GOT3 (cell line): ENCODE data around the gene KCNJ6.
"Not testable (repeated sequence)": the region's sequence is repeated elsewhere in the genome, so short reads cannot be mapped to it uniquely, and the experiment has no call there.

ENCODE experiments used
- DNase-seq: peaks from one replicate; lab custom pipeline; 2025; ENCODE audit warnings: mixed read lengths; lab: John Stamatoyannopoulos, UW

KCNJ6 gene

DNA sequence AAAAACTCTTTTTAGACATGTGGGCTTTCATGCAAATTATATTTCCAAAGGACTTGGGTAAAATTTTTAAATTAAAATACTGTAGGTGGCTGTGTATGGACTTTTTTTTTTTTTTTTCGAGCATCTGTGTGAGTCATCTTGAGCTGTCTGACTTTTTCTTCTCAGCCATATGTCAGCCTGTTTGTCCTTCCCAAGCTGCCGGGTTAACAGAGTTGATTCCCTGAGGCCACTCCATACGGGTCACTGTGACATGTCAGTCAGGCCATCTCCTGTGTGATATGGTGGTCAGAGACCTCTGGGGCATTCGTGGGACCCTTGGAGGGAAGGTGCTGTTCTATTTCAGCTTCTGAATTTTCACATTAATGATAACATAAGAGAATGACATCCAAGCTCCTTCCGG, 148.3 kb downstream of the KCNJ6 start:
- DNase-seq: no peak

DNA sequence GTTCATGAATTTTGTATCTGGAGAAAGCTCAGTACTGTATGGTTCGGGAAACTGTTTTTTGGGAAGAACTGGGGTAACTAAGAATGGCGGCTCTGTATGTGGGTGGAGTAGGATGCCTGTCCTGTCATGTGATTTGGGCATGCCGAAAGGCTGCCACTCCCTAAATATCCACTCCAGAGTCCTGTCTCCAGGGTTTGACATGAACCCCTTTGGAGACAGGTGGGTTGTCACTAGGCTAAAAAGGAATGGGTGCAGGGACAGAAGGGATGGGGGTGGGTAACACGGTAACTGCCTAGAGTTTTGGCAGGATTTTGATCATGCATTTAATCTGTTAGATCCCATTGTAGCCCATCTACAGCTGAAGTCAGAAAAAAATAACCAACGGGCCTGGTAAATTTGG, 150.1 kb downstream of the KCNJ6 start:
- no peak for DNase-seq

DNA sequence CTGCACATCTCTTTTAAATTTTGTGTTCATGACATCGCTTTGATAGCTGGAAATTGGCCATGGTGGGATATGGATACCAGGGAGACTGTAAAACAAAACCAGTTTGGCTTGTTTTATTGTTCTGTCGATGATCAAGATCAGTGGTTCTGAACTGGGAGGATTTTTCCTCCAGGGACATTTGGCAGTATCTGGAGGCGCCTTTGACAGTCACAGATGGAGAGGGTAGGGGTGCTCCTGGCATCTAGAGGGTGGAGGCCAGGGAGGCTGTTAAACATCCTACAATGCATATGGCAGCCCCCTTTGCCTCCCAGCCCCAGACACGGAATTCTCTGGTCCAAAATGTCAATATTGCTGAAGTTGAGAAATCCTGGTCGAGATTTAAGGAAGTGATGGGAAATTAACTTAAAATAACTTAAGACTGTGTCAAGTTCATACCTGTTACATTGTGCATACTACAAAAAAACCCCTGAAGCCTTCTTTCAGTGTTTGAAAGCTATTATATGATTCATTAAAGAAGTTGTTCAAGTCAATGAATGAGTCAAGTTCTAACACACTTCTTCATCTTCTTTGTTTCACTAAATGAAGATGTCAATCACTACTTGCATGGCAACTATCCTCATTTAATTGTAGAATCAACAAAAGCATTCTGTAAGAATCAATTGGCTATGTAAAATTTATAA, 150.9 kb downstream of the KCNJ6 start:
- DNase-seq: no peak

DNA sequence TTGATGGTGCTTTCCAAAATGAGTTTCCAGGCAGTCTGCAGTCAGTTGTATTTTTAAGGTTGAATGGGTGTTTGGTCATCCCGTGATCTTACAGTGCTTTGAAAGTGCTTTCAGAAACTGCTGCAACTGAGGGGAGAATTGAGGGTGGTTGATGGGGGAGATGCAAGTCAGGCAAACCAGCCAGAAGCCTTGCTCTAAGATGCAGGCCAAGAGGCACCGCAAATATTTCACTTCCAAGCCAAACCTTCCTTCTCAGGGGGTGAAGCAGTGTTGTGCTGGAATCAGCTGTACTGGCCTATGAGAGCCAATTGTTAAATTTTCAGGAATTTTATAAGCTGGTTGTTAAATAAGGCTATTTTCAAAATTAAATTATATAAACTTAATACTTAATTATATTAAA, 151.6 kb downstream of the KCNJ6 start:
- no peak for DNase-seq

DNA sequence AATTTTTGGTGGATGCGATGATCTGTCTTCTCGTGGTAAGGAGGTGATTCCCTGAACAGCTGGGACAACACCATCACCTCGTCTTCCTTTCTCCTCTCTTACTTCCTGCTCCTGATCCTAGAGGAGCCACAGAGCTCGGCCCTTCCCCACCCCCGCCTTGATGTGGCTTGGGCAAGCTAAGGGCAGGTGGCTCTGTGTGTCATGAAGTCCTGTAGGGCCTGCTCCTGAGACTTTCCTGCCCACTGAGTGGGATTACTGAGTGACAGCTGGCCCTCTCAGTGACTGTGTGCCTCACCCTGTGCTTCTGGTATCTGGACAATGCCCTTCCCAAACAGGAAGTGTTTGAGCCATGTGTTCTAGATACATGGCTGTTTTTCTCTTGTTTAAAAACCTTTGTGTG, 153.0 kb downstream of the KCNJ6 start:
- no peak for DNase-seq

DNA sequence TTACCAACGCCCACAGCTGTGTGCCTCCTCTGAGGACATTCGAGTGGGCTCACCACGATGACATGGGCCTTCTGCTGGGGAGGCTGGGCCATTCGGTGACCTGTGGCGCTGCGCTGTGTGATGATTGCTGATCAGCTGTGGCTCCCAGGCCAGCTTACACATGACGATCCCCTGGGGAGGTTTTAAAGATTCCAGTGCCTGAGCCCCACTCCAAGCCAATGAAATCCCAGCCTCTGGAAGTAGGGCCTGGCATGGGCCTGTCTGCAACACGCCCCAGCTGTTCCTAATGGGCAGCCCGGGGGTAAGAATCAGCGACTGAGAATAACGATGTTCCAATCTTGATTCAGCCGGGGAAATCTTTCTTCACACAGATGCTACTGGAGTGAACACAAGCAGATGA, 153.7 kb downstream of the KCNJ6 start:
- DNase-seq: no peak

DNA sequence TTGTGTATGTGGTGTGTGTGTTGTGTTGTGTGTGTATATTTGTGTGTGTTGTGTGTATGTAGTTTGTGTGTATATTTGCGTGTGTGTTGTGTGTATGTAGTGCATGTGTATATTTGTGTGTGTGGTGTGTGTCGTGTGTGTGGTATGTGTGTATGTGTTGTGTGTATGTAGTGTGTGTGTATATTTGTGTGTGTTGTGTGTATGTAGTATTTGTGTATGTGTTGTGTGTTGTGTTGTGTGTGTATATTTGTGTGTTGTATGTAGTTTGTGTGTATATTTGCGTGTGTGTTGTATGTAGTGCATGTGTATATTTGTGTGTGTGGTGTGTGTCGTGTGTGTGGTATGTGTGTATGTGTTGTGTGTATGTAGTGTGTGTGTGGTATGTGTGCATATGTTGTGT, 154.9 kb downstream of the KCNJ6 start:
- not testable (repeated sequence) for DNase-seq

DNA sequence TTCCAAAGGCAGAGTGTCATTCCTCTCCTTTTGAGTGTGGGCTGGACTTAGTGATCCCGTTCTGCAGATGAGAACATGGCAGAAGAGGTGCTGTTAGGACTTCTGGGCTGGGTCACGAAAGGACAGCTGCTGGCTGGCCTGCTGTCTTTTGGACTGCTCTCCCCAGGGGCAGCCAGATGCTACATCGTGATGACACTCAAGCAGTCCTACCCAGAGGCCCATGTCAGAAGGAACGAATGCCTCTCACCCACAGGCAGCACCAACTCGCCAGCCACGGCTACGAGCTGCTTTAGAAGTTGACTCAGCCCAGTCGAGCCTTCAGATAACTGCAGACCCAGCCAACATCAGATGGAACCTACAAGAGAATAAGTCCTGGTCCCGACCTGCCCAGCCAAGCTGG, 156.5 kb downstream of the KCNJ6 start:
- DNase-seq: no peak

DNA sequence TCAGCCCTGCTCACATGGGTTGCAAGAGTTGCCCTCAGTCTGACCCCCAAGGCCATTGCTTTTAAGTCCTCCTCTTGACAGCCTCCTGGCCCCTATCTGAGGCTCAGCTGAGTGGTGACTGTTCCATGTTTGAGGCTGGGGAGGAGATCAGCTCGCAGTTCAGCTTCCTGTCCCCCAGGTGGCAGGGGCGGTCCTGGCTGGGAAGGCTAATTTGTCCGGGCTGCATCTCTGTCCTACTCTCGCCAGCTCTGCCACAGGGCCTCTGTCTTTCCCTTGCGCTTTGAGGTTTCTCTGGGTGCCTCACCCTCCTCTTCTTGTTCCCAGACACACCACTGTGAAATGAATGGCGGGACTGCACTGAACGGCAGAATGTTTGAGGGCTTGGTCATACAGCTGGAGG, 157.3 kb downstream of the KCNJ6 start:
- DNase-seq: no peak

DNA sequence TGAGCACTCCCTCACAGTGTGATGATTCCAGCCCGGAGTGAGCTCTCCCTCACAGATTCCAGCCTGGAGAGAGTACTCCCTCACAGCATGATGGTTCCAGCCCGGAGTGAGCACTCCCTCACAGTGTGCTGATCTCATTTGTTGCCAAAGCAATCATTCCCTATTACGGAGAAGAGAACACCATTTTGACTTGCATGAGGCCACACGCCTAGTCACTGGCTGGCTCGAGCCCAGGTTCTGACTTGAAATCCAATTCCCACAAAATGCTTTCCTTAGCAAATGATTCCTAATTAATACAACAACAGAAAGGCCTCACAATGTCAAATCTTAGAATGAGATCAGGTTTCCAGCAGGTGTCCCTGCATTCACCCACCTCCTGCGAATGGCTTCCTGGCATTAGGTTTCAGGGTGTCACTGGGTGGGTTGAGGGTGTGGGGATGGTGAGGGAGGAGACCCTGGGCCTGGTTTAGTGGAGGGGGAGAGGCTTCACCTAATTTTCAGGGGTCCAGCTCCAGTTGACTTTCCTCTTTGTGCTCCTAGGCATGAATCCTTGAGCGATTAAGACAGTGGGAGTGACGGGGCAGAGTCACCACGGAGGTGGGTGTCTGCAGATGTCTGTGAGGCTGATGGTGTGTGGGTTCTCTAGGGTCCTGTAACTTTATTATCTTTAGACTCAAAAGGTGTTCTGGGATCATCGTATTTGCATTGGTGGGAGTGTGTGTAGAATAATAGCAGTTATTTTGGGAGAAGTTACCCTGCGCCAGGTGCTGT, 158.5 kb downstream of the KCNJ6 start:
- DNase-seq: no peak

DNA sequence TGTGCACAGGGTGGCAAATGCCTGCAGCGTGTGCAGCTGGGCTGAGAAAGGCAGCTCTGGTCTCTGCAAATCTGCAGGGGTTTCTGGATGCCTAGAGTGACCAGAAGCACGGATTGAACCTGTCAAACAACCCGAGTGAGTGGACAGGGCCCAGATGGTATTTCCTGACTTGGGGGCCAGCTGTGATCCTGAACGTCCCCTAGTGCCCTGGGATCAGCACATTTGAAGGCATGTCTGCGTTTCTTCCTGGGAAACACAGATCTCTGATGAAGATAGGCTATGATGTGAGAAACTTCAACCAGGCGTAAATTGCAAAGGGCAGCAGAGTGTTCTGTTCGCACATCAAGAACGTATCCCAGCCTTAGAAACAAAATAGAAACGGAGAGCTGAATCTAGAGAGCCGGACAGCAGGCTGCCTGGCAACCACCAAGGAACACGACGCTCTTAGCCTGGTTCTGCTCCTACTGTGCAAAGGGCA, 163.1 kb downstream of the KCNJ6 start:
- DNase-seq: no peak

DNA sequence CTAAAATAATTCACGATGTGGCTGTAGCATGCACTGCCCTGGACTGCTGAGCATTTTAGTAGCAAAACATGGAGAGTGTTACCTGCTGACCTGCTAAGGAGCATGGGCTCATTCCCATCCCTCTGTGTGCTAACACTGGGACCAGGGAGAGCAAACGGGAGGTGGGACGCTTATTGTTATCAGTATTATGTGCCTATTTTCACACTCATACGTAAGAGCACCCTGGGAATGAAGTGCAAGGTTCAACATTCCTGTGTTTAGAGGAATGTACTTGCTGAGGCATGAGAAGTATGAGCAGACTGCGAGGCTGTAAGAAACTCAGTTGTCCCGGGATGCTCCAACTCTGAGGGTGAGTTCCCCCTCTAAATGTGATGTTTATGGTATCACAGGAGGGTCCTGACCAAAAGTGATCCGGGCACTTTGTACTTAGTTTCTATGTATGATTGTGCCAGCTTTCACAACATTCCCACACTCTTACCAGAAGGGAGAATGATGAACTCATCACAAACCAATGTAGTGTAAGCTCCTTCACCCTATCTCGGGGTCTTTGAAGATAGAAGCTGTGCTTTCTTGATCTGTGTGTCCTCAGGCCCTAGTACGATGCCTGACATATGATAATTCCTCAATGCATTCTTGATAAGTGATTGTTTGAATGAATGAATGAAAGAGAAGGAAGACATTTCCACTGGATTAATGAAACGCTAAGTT, 164.8 kb downstream of the KCNJ6 start:
- no peak for DNase-seq

DNA sequence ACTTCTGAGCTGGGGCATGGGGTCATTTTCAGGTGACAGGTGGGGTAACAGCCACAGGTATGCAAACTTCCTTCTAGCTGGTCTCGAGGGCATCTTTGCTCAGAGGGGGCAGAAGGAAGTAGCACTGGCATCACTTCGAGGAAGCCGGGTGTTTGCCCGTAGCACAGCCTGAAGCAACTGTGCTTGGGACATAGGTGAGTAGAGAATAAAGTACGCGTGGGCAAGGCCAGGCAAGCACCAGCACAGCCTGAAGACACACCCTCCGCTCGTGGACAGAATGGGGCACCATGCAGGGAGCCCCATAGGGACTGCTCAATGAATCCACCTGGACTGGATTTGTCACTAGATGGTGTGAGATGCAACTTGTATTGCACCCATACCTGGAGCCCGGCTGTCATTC, 167.1 kb downstream of the KCNJ6 start:
- no peak for DNase-seq

DNA sequence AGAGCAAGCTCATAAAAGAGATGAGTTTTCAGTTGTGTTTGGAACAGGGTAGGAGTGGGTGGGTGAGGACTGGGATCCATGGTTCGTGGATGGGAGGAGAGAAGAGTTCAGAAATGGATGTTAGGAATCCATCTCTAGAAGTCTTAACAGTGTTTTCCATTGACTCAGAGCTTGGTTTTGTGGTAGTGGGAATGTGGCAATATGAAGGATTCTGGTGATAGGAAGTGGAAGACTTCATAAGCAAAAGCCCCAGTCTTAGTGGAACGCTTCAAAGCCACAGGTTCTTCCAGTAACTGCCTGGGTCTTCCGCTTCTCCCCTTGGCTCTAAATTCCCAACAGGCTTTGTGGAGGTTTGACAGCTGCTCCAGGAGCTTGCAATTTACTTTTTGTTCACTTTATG, 167.9 kb downstream of the KCNJ6 start:
- no peak for DNase-seq

DNA sequence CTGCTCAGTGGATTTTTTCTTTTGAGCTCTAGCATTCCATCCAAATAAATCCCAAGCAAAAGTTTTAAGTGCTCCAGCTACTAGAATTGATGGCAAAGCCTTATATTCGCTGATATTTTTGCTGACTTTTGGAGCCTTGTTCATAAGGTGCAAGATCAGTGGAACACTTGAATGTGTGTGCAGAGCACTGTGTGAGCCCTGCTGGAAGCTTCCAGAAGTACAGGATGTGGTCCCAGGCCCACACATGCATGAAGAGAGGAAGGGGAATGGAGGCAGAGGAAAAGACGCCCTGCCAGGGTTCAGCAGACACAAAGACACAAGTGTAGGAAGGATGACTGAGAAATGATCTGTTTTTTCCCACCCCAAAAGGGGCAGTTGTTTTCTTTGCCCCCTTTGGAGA, 169.4 kb downstream of the KCNJ6 start:
- DNase-seq: no peak

DNA sequence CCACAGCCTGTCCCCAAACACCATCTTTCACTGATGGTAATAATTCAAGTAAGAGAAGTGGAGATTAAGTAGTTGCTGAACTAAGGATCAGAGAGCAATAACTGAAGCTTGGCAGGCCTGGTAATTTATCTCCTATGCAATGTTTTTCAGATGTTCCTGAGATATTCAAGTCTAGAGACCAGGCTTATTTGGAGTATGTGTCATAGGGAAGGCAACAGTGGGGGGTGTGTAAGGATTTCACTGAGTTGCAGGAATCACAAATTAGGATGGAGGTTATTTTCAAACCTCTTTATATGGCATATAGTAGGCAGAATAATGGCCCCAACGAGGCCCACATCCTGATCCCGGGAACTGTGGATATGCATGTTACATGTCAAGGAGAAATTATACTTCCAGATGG, 171.7 kb downstream of the KCNJ6 start:
- no peak for DNase-seq

DNA sequence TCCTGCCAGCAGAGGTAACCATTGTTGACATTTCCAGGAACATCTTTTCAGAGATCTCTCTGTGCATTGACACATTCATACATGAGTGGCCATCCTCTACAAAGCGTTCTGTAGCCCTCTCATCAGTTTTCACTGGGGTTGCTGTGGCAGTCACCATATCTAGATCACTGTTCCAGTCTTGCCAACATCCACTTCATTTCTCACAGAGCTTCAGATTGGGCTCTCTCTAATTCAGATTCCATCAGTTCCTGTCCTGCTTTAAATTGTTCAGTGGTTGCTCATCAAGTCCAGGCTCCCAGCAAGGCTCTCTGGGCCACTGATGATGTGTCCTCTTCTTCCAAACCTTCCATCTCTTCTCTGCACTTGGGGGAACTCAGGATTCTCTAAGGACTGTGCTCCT, 173.7 kb downstream of the KCNJ6 start:
- no peak for DNase-seq

DNA sequence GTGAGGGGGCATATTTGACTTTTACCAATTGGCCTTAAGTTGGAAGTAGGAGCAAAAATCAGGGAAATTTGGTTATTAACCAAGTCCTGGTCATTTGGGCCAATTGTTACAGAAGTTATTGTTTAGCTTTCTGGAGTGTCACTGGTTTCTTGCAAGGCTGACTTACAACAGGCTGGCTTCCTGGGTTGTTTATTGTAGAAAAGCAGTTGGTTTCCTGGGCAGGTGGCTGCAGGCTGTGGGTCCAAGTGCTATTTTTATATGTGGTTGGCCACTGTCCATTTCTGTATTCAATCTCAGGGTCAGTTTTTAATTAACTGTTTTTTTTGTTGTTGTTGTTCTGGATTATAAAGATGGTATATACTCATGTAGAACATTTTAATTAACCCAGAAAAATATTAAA, 174.1 kb downstream of the KCNJ6 start:
- no peak for DNase-seq

DNA sequence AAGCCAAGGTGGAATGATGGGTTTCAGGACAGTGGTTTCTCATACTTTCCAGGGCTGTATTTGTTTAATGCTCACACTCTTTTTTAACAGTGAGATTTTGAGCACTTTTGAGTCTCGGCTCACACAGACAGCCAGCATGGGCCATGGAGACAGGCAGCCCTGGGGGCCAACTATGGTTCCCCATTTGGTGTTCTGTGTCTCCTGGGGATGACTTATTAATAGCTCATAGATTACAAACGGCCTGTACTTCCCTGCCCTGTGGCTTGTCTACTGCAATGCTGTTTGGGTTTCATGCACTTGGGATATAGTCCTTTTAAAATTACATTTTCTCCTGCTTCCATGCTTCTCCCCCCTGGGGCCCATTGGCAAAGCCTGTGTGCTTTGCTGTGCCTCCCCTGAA, 178.3 kb downstream of the KCNJ6 start:
- no peak for DNase-seq

DNA sequence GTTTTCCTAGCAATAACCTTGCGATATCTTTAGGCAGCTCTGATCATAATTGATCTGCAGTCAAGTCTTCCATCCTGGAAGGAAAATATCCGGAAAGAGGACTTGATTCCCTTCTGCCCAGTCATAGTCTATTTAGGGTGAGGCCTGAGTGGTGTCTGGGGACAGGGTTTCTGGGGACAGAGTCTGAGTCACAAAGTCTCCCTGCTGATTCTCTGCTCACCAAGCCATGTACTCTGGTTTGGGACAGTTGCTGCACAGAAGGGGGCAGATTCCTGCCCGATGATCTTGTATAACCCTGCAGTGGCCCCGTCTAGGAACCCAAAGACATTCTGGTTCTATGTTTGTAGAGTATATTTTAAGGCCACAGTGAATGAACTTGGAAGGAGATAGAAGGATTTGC, 178.8 kb downstream of the KCNJ6 start:
- DNase-seq: no peak

DNA sequence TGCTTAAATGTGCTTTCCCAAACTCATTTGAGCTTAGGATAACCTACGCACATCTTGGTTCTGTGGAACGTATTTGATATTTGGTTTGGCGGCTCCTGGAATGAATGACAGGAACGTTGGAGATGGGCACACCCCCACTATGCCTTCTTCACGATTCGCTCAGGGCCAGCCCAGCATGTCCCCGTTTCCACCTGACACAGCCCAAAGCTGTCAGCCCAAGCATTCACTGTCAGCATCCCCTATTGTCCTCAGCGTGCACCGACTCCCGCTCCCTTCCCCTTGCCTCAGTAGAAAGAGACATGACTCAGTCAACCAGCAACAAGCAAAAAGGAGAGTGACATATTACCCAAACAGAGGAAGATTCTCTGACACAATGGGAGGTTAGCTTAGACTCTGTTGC, 181.4 kb downstream of the KCNJ6 start:
- no peak for DNase-seq

DNA sequence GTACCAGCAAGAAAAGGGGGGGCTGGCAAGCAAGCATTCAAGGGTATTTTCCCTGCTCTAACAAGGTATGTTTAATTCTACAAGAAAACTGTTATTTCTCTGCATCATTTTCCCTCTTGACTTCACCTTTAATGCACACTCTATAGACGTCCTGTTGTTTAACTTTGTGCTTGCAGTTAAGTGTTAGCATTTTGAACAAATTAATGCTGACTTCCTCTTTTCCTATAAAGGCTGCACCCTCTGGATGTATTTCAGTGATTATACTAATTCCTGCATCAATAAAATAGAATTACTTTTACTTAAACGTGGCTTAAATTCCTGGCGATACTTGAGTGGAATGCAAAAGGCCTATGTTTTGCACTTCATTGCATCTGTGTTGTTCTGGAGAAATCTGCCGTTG, 183.3 kb downstream of the KCNJ6 start:
- DNase-seq: no peak

DNA sequence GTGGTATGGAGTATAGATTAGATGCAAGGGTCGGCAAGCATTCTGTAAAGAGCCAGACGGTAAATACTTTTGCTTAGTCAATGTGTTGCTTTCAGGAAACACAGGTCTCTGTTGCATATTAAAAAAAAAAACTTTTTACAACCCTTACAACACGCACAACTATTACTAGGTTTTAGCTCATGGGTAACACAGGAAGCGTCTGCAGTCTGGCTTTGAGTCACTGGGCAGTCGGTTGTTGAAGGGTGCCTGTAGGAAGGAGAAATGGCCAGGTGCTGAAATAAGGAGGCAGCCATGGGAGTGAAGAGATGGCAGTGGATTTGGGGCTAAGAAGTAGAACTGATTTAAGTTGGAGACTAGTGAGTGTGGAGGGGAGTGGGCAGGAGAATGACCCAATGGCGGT, 192.1 kb downstream of the KCNJ6 start:
- DNase-seq: no peak
